Gastrocnemius medialis (tissue), 4 donors: ENCODE data around the gene MPHOSPH6. TPM values are rescaled to one million over a fixed set of nuclear protein-coding genes. Genes with fewer than 3 reads are reported as not detected.

Experiments
- ATAC-seq, 2 donors: fragments of 150-250 bp; one replicate each; pipeline ENCODE4 v1.9.1; 2016
- DNase-seq, 2 donors: peaks; one replicate each; pipeline ENCODE4 v3.0.0-alpha.2; 2019
- H3K27ac ChIP-seq, 4 donors: fragments of 200-600 bp; sonication (generic); 1 replicate in 1 of 4; 2 replicates in 3 of 4; pipeline ENCODE4 v1.5.1; 2016 to 2018; ENCODE audit warnings: mild to moderate bottlenecking in 2 of 4, moderate library complexity in 1 of 4
- H3K27me3 ChIP-seq, 3 donors: fragments of 200-600 bp; sonication (generic) in 2 of 3; 1 replicate in 1 of 3; 2 replicates in 2 of 3; pipeline versions ENCODE4 v1.5.1 to v1.6.0; 2016 to 2019; ENCODE audit warnings: mild to moderate bottlenecking in 1 of 3, moderate library complexity in 1 of 3
- H3K36me3 ChIP-seq, 2 donors: fragments of 200-600 bp; sonication (generic) in 1 of 2; one replicate each; pipeline ENCODE4 v1.5.1; 2017 to 2018
- H3K4me1 ChIP-seq, 2 donors: fragments of 200-600 bp; sonication (generic) in 1 of 2; one replicate each; pipeline ENCODE4 v1.5.1; 2016 to 2017; ENCODE audit warnings: mild to moderate bottlenecking in 2 of 2
- H3K4me3 ChIP-seq, 4 donors: fragments of 200-600 bp; sonication (generic) in 3 of 4; 1 replicate in 1 of 4; 2 replicates in 3 of 4; pipeline ENCODE4 v1.5.1; 2016 to 2019; ENCODE audit warnings: mild to moderate bottlenecking in 2 of 4
- H3K9me3 ChIP-seq, 3 donors: fragments of 200-600 bp; sonication (generic) in 2 of 3; 1 replicate in 1 of 3; 2 replicates in 2 of 3; pipeline ENCODE4 v1.5.1; 2016 to 2019
- CTCF ChIP-seq, 5 experiments: fragments of 450-650 bp in 3 of 5; fragments of 200-600 bp in 2 of 5; sonication (generic) in 2 of 5; IDR thresholded peaks in 4 of 5; conservative IDR thresholded peaks in 1 of 5; 1 replicate in 4 of 5; 2 replicates in 1 of 5; pipeline ENCODE4 v1.5.1; 2016 to 2019; ENCODE audit warnings: antibody characterized with exemption in 5 of 5, mild to moderate bottlenecking in 3 of 5, moderate library complexity in 3 of 5
- POLR2A ChIP-seq, 2 donors: fragments of 450-650 bp; IDR thresholded peaks; one replicate each; pipeline ENCODE4 v1.6.1; 2017; ENCODE audit warnings: antibody characterized with exemption in 2 of 2, mild to moderate bottlenecking in 2 of 2, moderate library complexity in 2 of 2
- in situ Hi-C, 4 donors: fragments of 200-750 bp; cut with MboI; loops; one replicate each; pipeline versions ENCODE4 v1.15.0 to v1.8.0; 2017; ENCODE audit warnings: low sequenced_read_pairs in 4 of 4
- intact Hi-C: fragments of 100-400 bp; cut with DNase I; formaldehyde crosslinking; loops from one replicate; pipeline ENCODE4 v1.15.1; 2023; ENCODE audit warnings: low total_unique reads
- total RNA-seq, 4 donors: library from RNA; depleted of rRNA; stranded (reverse); fragments of >200 nt; gene quantifications; one replicate each; pipeline versions ENCODE4 v1.1.0 to v1.2.3, GENCODE V29; 2016

MPHOSPH6 gene
- total RNA-seq, 4 donors from 2014 or later: 6.1 to 12.0 (median 9.3) TPM

GRCh38 chr16:82138478-82139285, 31.3 kb downstream of the MPHOSPH6 start:
- ATAC-seq (no peak), DNase-seq (no peak)
- H3K4me1 ChIP-seq: no peaks in the 10 kb centered on the region
- H3K27ac ChIP-seq: no peak overlapping the region
- no peaks in the 10 kb centered on the region for H3K27me3 ChIP-seq
- TF ChIP-seq CTCF (IDR thresholded peaks at IDR 0.05 in 4 of 5, conservative IDR thresholded peaks at IDR 0.05 in 1 of 5): no peak
- intact Hi-C loops (no loop called here), in situ Hi-C loops (no loop called here)
- H3K4me3 ChIP-seq: no peak overlapping the region
- H3K36me3 ChIP-seq: peaks cover 0 to 4% of the 10 kb centered on the region in 2 donors
- H3K9me3 ChIP-seq: no peaks in the 10 kb centered on the region

GRCh38 chr16:82137822-82138167, 32.2 kb downstream of the MPHOSPH6 start:
- H3K27ac ChIP-seq: no peak overlapping the region
- intact Hi-C loops: no loop called here
- in situ Hi-C loops: no loop called here
- ATAC-seq (no peak), DNase-seq (no peak)
- peaks cover 0 to 4% of the 10 kb centered on the region in 2 donors for H3K36me3 ChIP-seq
- H3K4me1 ChIP-seq: no peaks in the 10 kb centered on the region
- no peak for TF ChIP-seq POLR2A (IDR thresholded peaks at IDR 0.05)
- no peak for TF ChIP-seq CTCF (IDR thresholded peaks at IDR 0.05 in 4 of 5, conservative IDR thresholded peaks at IDR 0.05 in 1 of 5)
- H3K4me3 ChIP-seq: no peak overlapping the region
- no peaks in the 10 kb centered on the region for H3K27me3 ChIP-seq
- no peaks in the 10 kb centered on the region for H3K9me3 ChIP-seq

- Histone ChIP-seq H3K4me3 (no peak overlapping the region), H3K9me3 (no peaks in the 10 kb centered on the region), H3K4me1 (no peaks in the 10 kb centered on the region), H3K36me3 (peaks cover 0 to 4% of the 10 kb centered on the region in 2 donors), H3K27ac (no peak overlapping the region), H3K27me3 (no peaks in the 10 kb centered on the region)
- DNase-seq (no peak), ATAC-seq (no peak)
- no peak for TF ChIP-seq POLR2A (IDR thresholded peaks at IDR 0.05)
- no peak for TF ChIP-seq CTCF (IDR thresholded peaks at IDR 0.05 in 4 of 5, conservative IDR thresholded peaks at IDR 0.05 in 1 of 5)
- in situ Hi-C loops: no loop called here
- intact Hi-C loops: no loop called here
Observed at GRCh38 chr16:82136956-82137821, 32.8 kb downstream of the MPHOSPH6 start.

GRCh38 chr16:82135844-82136243, 34.2 kb downstream of the MPHOSPH6 start:
- Histone ChIP-seq H3K27me3 (no peaks in the 10 kb centered on the region), H3K9me3 (no peaks in the 10 kb centered on the region), H3K4me3 (no peak overlapping the region), H3K4me1 (no peaks in the 10 kb centered on the region), H3K27ac (no peak overlapping the region), H3K36me3 (peaks cover 0 to 4% of the 10 kb centered on the region in 2 donors)
- TF ChIP-seq CTCF (IDR thresholded peaks at IDR 0.05 in 4 of 5, conservative IDR thresholded peaks at IDR 0.05 in 1 of 5) (no peak), POLR2A (IDR thresholded peaks at IDR 0.05) (no peak)
- intact Hi-C loops: no loop called here
- DNase-seq: no peak
- in situ Hi-C loops: no loop called here
- ATAC-seq: no peak
